ENCODE measurements around the gene SERPINB7. TPM values are rescaled to one million over a fixed set of nuclear protein-coding genes. Genes with fewer than 3 reads are reported as not detected.

The SERPINB7 gene
- polyA plus RNA-seq, 3 donors = not detected

DNA sequence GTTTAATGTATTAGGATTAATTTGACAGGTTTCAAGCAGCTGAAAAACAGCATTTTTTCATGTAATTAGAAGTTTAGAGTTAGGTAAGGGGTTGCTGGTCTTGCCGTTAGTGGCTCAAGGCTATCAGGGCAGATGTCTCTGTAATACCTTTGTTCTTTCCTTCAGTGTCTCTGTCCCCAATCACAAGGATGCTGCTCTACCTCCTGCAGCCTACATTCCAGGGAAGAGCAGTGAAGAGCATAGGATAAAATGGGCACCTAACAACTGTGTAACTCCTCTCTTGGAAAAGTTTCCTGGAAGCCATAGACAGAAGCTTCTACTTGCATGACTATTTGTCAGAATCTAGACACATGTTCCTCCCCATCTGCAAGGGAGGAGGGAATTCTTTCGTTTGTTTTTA lies 9.4 kb upstream of the SERPINB7 start:
- H3K4me1 ChIP-seq (ENCODE audit: control insufficient read depth in 1 of 2, insufficient read depth in 2 of 2, low read length in 2 of 2) = no peaks in the 10 kb centered on the region
- H4K20me1 ChIP-seq (ENCODE audit: insufficient read depth, low read length) = no peaks in the 10 kb centered on the region
- H3K4me1 Mint-ChIP-seq = no peaks in the 10 kb centered on the region
- peaks cover 1 to 6% of the 10 kb centered on the region in 2 donors for H3K9me3 ChIP-seq (replicated peaks in 1 of 2; ENCODE audit: control insufficient read depth in 1 of 2, insufficient read depth in 1 of 2, low read length in 2 of 2)
- WGBS (ENCODE audit: insufficient coverage) = 80% methylated on average over 1 of the region's 2 CpGs
- no peak overlapping the region for H2AFZ ChIP-seq (ENCODE audit: insufficient read depth, low read depth, low read length, poor library complexity, severe bottlenecking)
- no peak overlapping the region for H3K4me3 Mint-ChIP-seq
- H3K4me3 ChIP-seq (replicated peaks in 1 of 3; ENCODE audit: low read depth in 2 of 3, low read length in 3 of 3) = no peak overlapping the region
- no peaks in the 10 kb centered on the region for H3K36me3 Mint-ChIP-seq
- no peak overlapping the region for H3K27ac ChIP-seq (ENCODE audit: low read depth in 1 of 2, low read length in 2 of 2)
- intact Hi-C loops (cut with micrococcal nuclease) = no loop called here
- no peak overlapping the region for H3K4me2 ChIP-seq (replicated peaks; ENCODE audit: extremely low read depth, low read length, poor library complexity, severe bottlenecking)
- peaks cover 5 to 13% of the 10 kb centered on the region in 2 donors for H3K27me3 ChIP-seq (ENCODE audit: control insufficient read depth in 2 of 2, insufficient read depth in 2 of 2, low read length in 2 of 2)
- H3K9me3 Mint-ChIP-seq = peaks cover 3 to 12% (median 8%) of the 10 kb centered on the region in 7 donors
- H3K9ac ChIP-seq (ENCODE audit: insufficient read depth, low read length, poor library complexity, severe bottlenecking) = no peak overlapping the region
- H3K27me3 Mint-ChIP-seq (ENCODE audit: low read depth in 3 of 3) = peaks cover 2 to 10% (median 8%) of the 10 kb centered on the region in 3 donors
- TF ChIP-seq, protein P1, sequence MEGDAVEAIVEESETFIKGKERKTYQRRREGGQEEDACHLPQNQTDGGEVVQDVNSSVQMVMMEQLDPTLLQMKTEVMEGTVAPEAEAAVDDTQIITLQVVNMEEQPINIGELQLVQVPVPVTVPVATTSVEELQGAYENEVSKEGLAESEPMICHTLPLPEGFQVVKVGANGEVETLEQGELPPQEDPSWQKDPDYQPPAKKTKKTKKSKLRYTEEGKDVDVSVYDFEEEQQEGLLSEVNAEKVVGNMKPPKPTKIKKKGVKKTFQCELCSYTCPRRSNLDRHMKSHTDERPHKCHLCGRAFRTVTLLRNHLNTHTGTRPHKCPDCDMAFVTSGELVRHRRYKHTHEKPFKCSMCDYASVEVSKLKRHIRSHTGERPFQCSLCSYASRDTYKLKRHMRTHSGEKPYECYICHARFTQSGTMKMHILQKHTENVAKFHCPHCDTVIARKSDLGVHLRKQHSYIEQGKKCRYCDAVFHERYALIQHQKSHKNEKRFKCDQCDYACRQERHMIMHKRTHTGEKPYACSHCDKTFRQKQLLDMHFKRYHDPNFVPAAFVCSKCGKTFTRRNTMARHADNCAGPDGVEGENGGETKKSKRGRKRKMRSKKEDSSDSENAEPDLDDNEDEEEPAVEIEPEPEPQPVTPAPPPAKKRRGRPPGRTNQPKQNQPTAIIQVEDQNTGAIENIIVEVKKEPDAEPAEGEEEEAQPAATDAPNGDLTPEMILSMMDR (IDR thresholded peaks at IDR 0.05) = no peak
- no peak for DNase-seq
- H3K27ac Mint-ChIP-seq = no peak overlapping the region
- no peaks in the 10 kb centered on the region for H3K36me3 ChIP-seq (replicated peaks in 1 of 2; ENCODE audit: control insufficient read depth in 1 of 2, insufficient read depth in 2 of 2, low read length in 2 of 2)
- H3K79me2 ChIP-seq (ENCODE audit: insufficient read depth, low read length) = no peaks in the 10 kb centered on the region

DNA sequence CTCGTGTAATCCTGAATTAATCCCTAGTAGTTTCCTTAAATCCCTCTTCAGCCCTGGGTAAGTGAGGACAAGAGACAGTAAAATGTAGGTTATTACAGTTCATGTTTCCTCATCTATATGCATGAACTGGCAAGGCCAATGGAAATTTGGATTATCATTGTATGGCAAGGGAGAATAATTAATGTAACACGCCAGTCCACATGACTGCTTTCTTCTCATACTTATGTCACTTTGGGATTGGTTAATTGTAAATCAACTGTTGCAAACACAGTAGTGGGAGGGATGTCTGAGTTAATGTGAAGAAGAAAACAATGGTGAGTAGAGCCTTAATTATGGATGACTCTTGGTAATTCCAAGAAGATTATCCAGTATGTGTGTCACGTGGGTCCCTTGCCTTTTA lies 1.7 kb upstream of the SERPINB7 start:
- no peak for DNase-seq
- Histone ChIP-seq H3K9me3 (replicated peaks in 1 of 2; ENCODE audit: control insufficient read depth in 1 of 2, insufficient read depth in 1 of 2, low read length in 2 of 2) (no peaks in the 10 kb centered on the region), H3K4me2 (replicated peaks; ENCODE audit: extremely low read depth, low read length, poor library complexity, severe bottlenecking) (no peak overlapping the region), H4K20me1 (ENCODE audit: insufficient read depth, low read length) (no peaks in the 10 kb centered on the region), H2AFZ (ENCODE audit: insufficient read depth, low read depth, low read length, poor library complexity, severe bottlenecking) (no peak overlapping the region), H3K36me3 (replicated peaks in 1 of 2; ENCODE audit: control insufficient read depth in 1 of 2, insufficient read depth in 2 of 2, low read length in 2 of 2) (no peaks in the 10 kb centered on the region), H3K79me2 (ENCODE audit: insufficient read depth, low read length) (no peaks in the 10 kb centered on the region), H3K27me3 (ENCODE audit: control insufficient read depth in 2 of 2, insufficient read depth in 2 of 2, low read length in 2 of 2) (peaks cover 9 to 12% of the 10 kb centered on the region in 2 donors), H3K9ac (ENCODE audit: insufficient read depth, low read length, poor library complexity, severe bottlenecking) (no peak overlapping the region), H3K4me3 (replicated peaks in 1 of 3; ENCODE audit: low read depth in 2 of 3, low read length in 3 of 3) (no peak overlapping the region), H3K4me1 (ENCODE audit: control insufficient read depth in 1 of 2, insufficient read depth in 2 of 2, low read length in 2 of 2) (no peaks in the 10 kb centered on the region), H3K27ac (ENCODE audit: low read depth in 1 of 2, low read length in 2 of 2) (no peak overlapping the region)
- no peaks in the 10 kb centered on the region for H3K36me3 Mint-ChIP-seq
- H3K4me3 Mint-ChIP-seq = no peak overlapping the region
- TF ChIP-seq, protein P1 (IDR thresholded peaks at IDR 0.05) = no peak
- 100% methylated on average over 1 of the region's 3 CpGs for WGBS (ENCODE audit: insufficient coverage)
- intact Hi-C loops (cut with micrococcal nuclease) = no loop called here
- no peaks in the 10 kb centered on the region for H3K4me1 Mint-ChIP-seq
- no peak overlapping the region for H3K27ac Mint-ChIP-seq
- H3K9me3 Mint-ChIP-seq = peaks cover 0 to 3% (median 0%) of the 10 kb centered on the region in 7 donors
- peaks cover 10 to 18% (median 16%) of the 10 kb centered on the region in 3 donors for H3K27me3 Mint-ChIP-seq (ENCODE audit: low read depth in 3 of 3)

Measured in CD14-positive monocyte (primary cell).